HTR-8/SVneo (cell line): ENCODE data around the gene SNRPD3.
"Not testable (repeated sequence)": the region's sequence is repeated elsewhere in the genome, so short reads cannot be mapped to it uniquely, and the experiment has no call there.

Experiments used
- DNase-seq: peaks from one replicate; pipeline ENCODE4 v3.0.0; 2011; ENCODE audit warnings: low spot score, mixed read lengths; ENCODE audit not compliant: insufficient read length
- FAIRE-seq: peaks from 2 replicates; lab custom pipeline; 2011; peaks lifted over from hg19 to GRCh38; lab: Jason Lieb, UNC

The SNRPD3 gene

DNA sequence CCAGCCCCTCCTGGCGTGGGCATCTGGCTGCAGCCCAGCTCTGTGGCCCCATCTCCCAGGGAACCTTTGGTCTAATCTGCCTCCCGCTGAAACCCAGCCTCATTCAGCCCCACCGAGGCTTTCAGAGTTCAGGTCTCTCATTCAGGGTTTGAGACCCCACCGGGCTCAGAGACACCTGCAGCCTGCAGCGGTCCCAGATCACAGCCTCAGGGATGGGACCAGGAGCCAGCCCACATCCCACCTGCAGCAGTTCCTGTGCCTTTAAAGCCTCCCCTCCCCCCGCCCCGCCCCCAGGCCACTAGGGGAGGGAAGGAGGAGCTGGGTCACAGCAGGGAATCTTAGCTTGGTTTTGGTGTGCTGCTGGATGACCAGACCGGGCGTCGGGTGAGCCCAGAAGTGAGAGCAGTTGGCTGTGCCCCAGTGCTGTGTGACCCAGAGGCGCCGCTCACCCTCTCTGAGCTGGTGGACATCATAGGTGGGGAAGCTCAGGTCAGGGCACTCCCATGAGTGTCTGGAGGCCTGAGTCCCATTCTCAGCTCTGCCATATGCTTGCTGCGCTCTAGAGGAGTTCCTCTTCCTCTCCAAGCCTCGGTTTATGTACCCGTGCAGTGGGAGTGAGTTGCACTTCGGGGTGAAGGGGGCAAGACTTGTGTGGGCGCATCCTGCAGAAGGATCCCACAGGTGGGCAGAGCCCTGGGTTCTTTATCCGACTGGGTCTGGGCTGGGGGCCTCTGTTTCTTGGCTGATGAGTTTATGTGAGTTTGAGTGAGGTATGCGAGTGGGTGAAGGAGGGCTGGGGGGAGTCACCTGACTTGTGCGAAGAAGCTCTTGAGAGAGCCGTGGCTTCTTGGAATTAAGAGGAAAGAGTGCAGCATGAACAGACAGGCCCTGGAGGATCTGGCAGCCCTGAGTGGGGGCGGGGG is 47.3 kb downstream of the SNRPD3 start, which contains the start of gene GGT1:
Gene GGT1, plus strand, starts transcription at position 347 of the 923 bp plus-strand sequence. CDS start 7,889 bp downstream, outside the sequence.
- not testable (repeated sequence) for DNase-seq, FAIRE-seq

DNA sequence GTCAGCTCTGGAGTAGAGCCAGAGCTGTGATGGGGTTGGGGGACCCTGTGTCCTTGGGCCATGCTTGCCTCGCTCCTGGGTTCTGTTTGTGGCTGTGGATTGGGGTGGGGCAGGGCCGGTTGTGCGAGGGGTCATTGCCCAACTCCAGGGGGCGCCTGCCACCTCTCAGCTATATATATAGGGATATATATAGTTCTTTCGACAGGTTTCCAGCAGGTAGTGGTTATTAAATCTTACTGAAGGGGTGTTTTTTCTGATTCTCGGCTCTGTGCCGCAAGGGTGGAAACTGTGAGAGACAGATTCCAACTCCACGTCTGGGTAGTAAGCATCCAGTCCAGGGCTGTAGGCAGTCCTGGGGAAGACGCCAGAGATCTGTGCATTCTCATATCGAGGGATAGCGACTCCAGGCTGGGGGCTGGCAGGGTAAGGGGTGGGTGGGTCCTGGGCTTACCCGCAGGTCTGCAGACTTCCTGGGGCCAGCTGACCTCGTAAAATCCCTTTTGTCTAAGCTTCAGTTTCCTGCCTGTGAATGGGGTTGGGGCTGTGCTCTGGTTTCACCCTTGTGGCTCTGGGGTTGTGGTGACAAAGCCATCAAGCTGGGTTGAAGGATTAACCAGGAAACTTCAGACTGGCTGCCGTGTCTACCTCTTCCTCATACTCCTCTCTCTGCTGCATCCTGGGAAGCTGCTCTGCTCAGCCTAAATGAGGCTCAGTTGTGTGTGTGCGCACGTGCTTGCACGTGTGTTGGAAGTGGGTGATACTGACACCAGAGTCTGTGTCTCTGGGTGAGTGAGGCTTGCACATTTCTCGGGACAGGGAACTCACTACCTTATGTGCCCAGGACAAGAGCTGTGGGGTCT is 48.2 kb downstream of the SNRPD3 start:
- not testable (repeated sequence) for FAIRE-seq

GRCh38 chr22:24606340-24606739 is 50.5 kb downstream of the SNRPD3 start:
- DNase-seq, FAIRE-seq: not testable (repeated sequence)

More for the DNA sequence above, 48.2 kb downstream of the SNRPD3 start:
- DNase-seq, result not testable (repeated sequence)

DNA sequence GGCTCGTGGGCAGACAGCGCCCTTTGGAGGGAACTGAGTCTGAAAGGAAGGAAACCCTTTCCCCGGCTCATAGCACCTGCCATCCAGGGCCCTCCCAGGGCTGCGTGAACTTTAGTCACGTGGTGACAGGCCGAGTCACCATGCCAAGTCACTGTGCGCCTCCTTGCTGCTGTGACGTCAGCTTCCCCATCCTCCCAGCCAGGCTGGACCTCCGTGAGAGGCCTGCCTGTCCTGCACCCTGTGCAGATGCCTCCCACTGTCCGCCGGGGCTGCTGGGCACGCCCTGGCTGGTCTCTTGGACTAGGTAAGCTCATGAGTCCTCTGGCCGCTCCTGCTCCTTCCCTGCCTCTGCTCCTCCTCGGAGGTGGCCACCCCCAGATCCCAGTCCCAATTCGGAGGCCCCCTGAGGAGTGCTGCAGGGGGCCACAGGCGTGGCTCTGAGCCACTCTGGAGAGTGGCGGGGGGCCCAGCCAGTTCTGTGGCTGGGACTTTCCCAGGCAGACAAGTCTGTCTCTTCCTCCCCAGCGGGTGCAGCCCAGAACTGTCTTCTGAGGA is 51.7 kb downstream of the SNRPD3 start:
- DNase-seq, FAIRE-seq: not testable (repeated sequence)

DNA sequence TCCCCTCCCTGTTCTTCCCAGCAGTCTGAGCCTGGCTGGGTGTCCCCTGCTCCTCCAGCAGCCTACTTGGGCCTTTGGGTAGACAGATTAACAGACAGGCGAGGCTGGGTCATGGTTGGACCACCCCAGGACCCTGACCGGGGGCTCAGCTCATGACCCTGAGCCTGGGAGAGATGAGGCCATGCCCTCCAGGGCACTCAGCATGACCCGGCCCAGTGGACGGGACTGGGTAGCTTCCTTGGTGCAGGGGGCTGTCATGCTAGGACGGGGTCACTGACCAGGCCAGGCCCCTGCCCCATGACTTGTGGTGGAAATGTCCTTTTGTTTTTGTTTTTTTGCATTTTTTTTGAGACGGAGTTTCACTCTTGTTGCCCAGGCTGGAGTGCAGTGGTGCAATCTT is 52.5 kb downstream of the SNRPD3 start:
- FAIRE-seq, DNase-seq: not testable (repeated sequence)

GRCh38 chr22:24609888-24610287 is 54.1 kb downstream of the SNRPD3 start:
- not testable (repeated sequence) for DNase-seq, FAIRE-seq

- not testable (repeated sequence) for FAIRE-seq, DNase-seq
Observed at GRCh38 chr22:24614794-24615193, 59.0 kb downstream of the SNRPD3 start.

GRCh38 chr22:24621244-24621643 is 65.4 kb downstream of the SNRPD3 start:
- FAIRE-seq, result not testable (repeated sequence)

DNA sequence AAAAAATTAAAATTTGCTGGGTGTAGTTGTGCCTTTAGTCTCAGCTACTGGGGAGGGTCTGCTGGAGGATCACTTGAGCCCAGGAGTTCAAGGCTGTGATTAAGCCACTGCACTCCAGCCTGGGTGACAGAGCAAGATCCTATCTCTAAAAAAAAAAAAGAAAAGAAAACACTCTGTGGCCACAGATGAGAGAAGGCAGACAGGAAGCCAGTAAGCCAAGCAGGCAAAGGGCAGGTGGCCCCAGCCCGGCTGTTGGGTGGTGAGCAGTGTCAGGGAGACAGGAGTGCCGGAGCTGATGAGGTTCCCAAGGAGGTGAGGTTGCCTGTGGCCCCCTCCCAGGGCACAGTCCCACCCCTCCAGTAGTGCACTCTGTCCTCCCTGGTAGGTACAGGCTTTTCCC is 66.8 kb downstream of the SNRPD3 start:
- not testable (repeated sequence) for FAIRE-seq, DNase-seq

More at GRCh38 chr22:24621244-24621643, 65.4 kb downstream of the SNRPD3 start:
- not testable (repeated sequence) for DNase-seq
